Measurements from ENCODE around the gene CENPC.
"Not testable (repeated sequence)": the region's sequence is repeated elsewhere in the genome, so short reads cannot be mapped to it uniquely, and the experiment has no call there.

CENPC gene

GRCh38 chr4:67466751-67467150, 78.6 kb downstream of the CENPC start:
- no peak for DNase-seq

DNA sequence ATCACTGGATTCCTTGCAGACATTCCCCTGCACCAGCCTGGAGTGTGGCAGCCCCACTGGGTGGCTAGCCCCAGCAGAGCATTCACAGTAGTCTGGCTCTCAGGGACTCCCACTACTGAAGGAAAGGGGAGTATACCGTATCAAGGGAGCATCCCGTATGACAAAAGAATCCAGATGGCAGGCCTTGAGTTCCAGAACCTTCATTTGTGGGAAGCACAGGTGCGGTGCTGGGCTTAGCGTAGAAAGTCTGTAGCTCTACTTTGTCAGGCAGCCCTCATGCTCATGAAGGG, 79.6 kb downstream of the CENPC start:
- DNase-seq, result no peak

DNA sequence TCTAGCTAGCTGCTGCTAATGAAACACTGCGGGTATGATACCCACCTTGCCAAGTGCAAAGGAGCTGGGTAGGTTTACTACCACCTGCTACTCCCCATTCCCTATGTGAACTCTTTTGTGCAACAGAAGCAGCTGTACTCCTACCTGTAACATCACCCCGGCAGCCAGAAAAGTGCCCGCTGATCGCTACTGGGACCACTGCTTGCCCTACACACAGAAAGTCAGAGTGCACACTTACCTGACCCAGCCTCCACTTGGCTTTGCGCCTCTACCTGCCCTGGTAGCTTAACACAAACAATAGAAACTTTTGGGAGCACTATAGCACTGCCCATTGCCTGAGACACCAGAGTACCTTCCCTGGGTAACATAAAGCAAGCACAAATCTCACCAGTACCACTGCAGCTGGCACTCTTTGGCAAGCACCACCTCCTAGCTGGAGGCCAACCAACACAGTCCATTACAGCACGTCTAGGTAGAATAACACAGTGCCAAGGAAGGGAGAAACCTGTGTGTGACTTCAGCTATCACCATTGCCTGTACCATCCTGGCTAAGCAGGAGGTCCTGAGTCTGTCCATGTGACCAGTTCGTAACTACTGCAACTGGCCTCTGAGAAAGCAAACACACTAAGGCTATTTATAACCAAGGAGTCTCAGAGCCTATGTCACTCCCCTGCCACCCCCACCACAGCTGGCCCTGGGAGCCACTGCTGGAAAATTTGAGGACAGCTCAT, 80.1 kb downstream of the CENPC start:
- DNase-seq, result no peak

GRCh38 chr4:67460574-67460973, 84.7 kb downstream of the CENPC start:
- DNase-seq, result no peak

GRCh38 chr4:67459164-67459563, 86.1 kb downstream of the CENPC start:
- DNase-seq, result no peak

DNA sequence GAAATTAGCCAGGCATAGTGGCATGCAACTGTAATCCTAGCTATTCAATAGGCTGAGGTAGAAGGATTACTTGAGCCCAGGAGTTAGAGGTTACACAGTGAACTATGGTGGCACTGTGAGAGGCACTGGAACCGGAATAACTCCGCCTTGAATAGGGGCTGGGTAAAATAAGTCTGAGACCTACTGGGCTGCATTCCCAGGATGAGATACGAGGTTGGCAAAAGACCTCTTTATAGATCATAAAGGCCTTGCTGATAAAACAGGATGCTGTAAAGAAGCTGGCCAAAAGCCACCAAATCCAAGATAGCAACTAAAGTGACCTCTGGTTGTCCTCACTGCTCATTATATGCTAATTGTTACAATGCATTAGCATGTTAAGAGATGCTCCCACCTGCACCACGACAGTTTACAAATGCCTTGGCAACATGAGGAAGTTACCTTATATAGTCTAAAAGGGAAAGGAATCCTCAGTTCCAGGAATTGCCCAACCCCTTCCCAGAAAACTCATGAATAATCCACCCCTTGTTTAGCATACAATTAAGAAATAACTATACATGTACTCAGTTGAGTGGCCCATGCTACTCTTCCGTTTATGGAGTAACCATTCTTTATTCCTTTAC, 88.6 kb downstream of the CENPC start:
- no peak for DNase-seq

GRCh38 chr4:67452846-67453205, 92.5 kb downstream of the CENPC start:
- not testable (repeated sequence) for DNase-seq

DNA sequence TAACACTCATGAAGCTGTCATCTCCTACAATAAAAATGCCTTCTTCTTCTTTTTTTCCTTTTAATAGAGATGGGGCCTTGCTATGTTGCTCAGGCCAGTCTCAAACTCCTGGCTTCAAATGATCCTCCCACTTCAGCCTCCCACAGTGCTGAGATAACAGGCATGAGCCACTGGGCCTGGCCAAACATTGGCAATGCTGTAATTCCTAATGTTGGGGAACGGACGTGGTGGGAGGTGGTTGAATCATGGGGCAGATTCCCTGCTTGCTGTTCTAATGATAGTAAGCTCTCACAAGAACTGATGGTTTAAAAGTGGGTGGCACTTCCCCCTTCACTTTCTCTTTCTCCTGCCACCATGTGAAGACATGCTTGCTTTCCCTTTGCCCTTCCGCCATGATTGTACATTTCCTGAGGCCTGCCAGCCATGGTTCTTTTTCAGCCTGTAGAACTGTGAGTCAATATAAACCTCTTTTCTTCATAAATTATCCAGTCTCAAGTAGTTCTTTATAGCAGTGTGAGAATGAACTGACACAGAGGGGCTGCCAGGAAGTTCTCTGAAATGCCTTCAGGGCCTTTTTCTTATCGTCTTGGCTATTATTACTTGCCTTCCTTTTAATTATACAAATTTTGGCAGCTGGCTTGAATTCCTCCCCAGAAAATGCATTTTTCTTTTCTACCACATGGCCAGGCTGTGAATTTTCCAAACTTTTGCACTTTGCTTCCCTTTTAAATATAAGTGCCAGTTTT, 93.0 kb downstream of the CENPC start:
- no peak for DNase-seq

DNA sequence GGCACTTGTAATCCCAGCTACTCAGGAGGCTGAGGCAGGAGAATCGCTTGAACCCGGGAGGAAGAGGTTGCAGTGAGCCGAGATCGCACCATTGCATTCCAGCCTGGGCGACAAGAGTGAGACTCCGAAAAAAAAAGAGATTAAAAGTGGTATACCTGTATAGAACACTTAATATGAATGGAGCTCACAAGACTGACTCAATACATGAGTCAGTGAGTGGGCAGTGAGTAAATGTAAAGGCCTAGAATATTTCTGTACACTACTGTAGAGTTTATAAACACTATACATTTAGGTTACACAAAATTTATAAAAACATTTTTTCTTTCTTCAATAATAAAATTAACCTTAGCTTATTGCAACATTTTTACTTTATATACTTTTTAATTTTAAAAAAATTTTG, 93.8 kb downstream of the CENPC start:
- no peak for DNase-seq

DNA sequence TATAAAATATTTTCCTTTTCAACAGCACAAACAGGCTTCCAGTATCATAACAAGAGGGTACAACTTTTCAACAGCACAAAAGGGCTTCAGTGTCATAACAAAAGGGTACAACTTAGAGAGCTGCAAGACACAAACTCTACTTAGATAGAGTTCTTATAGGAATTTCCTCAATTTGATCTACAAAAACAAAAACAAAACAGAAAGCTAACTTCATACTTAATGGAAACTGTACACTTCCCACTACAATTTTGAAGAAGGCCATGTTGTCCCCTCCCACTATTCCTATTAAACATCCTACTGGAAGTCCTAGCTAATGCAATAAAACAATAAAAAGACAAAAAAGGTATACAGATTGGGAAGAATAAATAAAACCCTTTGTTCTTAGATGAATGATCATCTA, 96.7 kb downstream of the CENPC start:
- no peak for DNase-seq

DNA sequence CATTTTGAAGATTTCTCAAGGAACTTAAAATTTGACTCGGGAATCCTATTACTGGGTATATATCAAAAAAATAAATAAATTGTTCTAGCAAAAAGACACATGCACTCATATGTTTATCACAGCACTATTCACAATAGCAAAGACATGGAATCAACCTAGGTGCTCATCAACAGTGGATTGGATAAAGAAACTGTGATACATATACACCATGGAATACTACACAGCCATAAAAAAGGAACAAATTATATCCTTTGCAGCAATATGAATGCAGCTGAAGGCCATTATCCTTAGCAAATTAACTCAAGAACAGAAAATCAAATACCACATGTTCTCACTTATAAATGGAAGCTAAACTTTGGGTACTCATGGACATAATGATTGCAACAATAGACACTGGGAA, 97.4 kb downstream of the CENPC start:
- DNase-seq, result no peak

DNA sequence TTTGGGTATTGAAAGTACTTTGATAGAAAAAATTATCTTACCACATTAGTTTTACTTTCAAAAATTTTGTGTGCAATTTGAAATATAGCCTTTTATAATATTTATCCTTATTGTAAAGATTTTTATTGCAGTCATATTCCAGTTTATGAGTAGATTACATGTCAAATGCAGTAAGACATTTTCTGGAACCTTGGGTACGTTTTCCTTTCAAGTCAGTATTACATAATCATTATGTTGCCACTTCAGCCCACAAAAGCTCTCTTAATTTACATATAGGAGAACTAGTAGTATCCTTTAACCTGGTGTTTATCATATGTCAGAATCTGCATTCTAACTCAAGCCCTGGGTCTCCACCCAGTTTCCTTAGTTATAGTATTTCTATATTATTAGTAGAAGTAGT, 98.5 kb downstream of the CENPC start:
- no peak for DNase-seq

- DNase-seq, result not testable (repeated sequence)
Measured at GRCh38 chr4:67445881-67446280, 99.4 kb downstream of the CENPC start.

- no peak for DNase-seq
Measured at GRCh38 chr4:67438975-67439374, 106.3 kb downstream of the CENPC start.

DNA sequence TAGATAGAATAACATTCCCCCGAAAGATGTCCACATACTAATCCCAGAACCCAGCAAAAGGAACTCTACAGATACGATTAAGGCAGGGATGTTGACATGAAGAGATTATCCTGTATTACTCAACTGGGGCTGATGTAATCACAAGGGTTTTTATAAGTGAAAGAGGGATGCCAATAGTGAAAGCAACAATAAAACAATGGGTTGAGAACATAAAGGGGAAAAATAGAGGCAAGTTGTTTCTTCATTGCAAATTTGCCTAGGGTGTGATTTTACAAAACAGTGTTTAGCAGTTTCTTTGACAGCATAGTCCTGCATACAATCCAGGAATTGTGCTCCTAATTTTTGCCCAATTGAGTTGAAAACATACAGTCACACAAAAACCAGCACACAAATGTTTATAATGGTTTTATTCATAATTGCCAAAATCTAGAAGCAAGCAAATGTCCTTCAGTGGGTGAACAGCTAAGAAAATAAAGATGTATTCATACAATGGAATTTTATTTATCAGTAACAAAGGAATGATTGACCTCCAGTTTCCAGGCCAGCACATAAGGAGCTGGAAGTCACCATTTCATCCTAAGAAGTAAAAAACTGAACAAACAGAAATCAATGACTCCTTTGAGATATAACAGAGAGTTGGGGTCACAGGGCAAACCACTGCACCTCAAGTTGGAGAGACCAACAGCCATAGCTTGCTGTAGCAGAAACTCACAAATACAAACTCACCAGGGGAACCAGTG, 107.2 kb downstream of the CENPC start:
- no peak for DNase-seq

- DNase-seq, result no peak
Measured at GRCh38 chr4:67436742-67437141, 108.6 kb downstream of the CENPC start.

GRCh38 chr4:67430989-67431388, 114.3 kb downstream of the CENPC start:
- DNase-seq, result no peak

GRCh38 chr4:67428819-67429218, 116.5 kb downstream of the CENPC start:
- no peak for DNase-seq

Data from NCI-H1105 (cell line).